Right atrium auricular region (tissue), 2 donors: ENCODE results near the gene MYH6. TPM values are rescaled to one million over a fixed set of nuclear protein-coding genes. Genes with fewer than 3 reads are reported as not detected.
A peak's percentile ranks its signal among the peaks of the same experiment; 100 is the strongest.

ENCODE experiments used
- DNase-seq: peaks from one replicate; pipeline ENCODE4 v3.0.0-alpha.2; 2019; ENCODE audit warnings: low spot score
- H3K27ac ChIP-seq, 2 donors: fragments of 200-600 bp; sonication (generic); 1 replicate in 1 of 2; 2 replicates in 1 of 2; pipeline ENCODE4 v1.5.1; 2016 to 2019
- H3K27me3 ChIP-seq, 2 donors: fragments of 200-600 bp; sonication (generic); one replicate each; pipeline versions ENCODE4 v1.5.1 to v1.6.0; 2017 to 2019
- H3K36me3 ChIP-seq: fragments of 200-600 bp; sonication (generic); one replicate; pipeline ENCODE4 v1.5.1; 2016
- H3K4me1 ChIP-seq, 2 donors: fragments of 200-600 bp; sonication (generic); one replicate each; pipeline versions ENCODE4 v1.5.1 to v1.6.0; 2017 to 2019
- H3K4me3 ChIP-seq, 2 donors: fragments of 200-600 bp; sonication (generic); 1 replicate in 1 of 2; 2 replicates in 1 of 2; pipeline ENCODE4 v1.5.1; 2017 to 2019; ENCODE audit warnings: mild to moderate bottlenecking in 1 of 2, moderate library complexity in 1 of 2
- H3K9me3 ChIP-seq, 2 donors: fragments of 200-600 bp; sonication (generic); one replicate each; pipeline ENCODE4 v1.5.1; 2019
- CTCF ChIP-seq, 2 donors: fragments of 200-600 bp; sonication (generic); IDR thresholded peaks; one replicate each; pipeline ENCODE4 v1.5.1; 2019; ENCODE audit warnings: antibody characterized with exemption in 2 of 2
- microRNA counts, 2 donors: library from miRNA; unstranded; fragments of <30 nt; microRNA quantifications; one replicate each; lab custom pipeline; 2016 to 2017
- microRNA-seq, 2 donors: library from miRNA; unstranded; fragments of <30 nt; microRNA quantifications; one replicate each; pipeline ENCODE4, GENCODE V29; 2016 to 2017; ENCODE audit warnings: borderline number of aligned reads in 2 of 2, borderline replicate concordance in 1 of 2
- total RNA-seq, 2 donors: library from RNA; depleted of rRNA; stranded (reverse); fragments of >200 nt; gene quantifications; one replicate each; pipeline ENCODE4 v1.1.0, GENCODE V29; 2016

The MYH6 gene
- total RNA-seq, 2 donors from 2014 or later = 8,253 to 13,240 TPM

- Histone ChIP-seq H3K27ac (no peak overlapping the region), H3K27me3 (no peaks in the 10 kb centered on the region), H3K4me1 (no peaks in the 10 kb centered on the region), H3K36me3 (no peaks in the 10 kb centered on the region), H3K9me3 (no peaks in the 10 kb centered on the region), H3K4me3 (no peak overlapping the region)
- no peak for TF ChIP-seq CTCF (IDR thresholded peaks at IDR 0.05)
- DNase-seq = peak; percentile 5
Observed at GRCh38 chr14:23339506-23340268, 68.4 kb downstream of the MYH6 start.

GRCh38 chr14:23335623-23336022 lies 72.5 kb downstream of the MYH6 start:
- Histone ChIP-seq H3K9me3 (no peaks in the 10 kb centered on the region), H3K4me3 (no peak overlapping the region), H3K27ac (no peak overlapping the region), H3K4me1 (no peaks in the 10 kb centered on the region), H3K36me3 (no peaks in the 10 kb centered on the region), H3K27me3 (no peaks in the 10 kb centered on the region)
- peak; percentile 28 for DNase-seq
- TF ChIP-seq CTCF (IDR thresholded peaks at IDR 0.05) = no peak

MicroRNAs within 50 kb of the gene (microRNA counts, 767-probe panel; counts per million panel counts)
- 3,712 to 8,106 counts per million in 2 donors for microRNA hsa-miR-208a (lab: Ali Mortazavi, UCI)
- microRNA hsa-miR-208b (lab: Ali Mortazavi, UCI) = 0 to 2,968 counts per million in 2 donors

Small RNAs within 50 kb of the gene (microRNA-seq; reads per million reads assigned to microRNA genes)
- gene MIR208A (4,945 to 5,198 reads per million in 2 donors), gene MIR208B (1,137 to 1,505 reads per million in 2 donors)

Other genes starting within 250 kb of the MYH6 start
- 10 to 100 TPM; 11.9 to 23.7 TPM for gene SLC7A8, start 224.6 kb downstream of the MYH6 start, total RNA-seq
- not detected for gene RNF212B, start 170.3 kb downstream of the MYH6 start, total RNA-seq
- gene HOMEZ, start 122.1 kb downstream of the MYH6 start, total RNA-seq = 10 to 100 TPM in 1 of 2 donors, 1 to 10 TPM in 1; 8.5 to 10.1 TPM
- gene PPP1R3E, start 105.4 kb downstream of the MYH6 start, total RNA-seq = 1 to 10 TPM; 2.7 to 3.9 TPM
- gene BCL2L2, start 101.4 kb downstream of the MYH6 start, total RNA-seq = 10 to 100 TPM; 26.8 to 36.3 TPM
- 10 to 100 TPM; 26.0 to 36.1 TPM for gene PABPN1, start 86.8 kb downstream of the MYH6 start, total RNA-seq
- 10 to 100 TPM; 29.4 to 47.0 TPM for gene SLC22A17, start 55.4 kb downstream of the MYH6 start, total RNA-seq
- gene EFS, start 43.1 kb downstream of the MYH6 start, total RNA-seq = 1 to 10 TPM; 4.1 to 6.3 TPM
- not detected for gene IL25, start 35.5 kb downstream of the MYH6 start, total RNA-seq
- not detected for gene CMTM5, start 31.2 kb downstream of the MYH6 start, total RNA-seq
- gene MYH7, start 27.4 kb upstream of the MYH6 start, total RNA-seq = 1,000 to 10,000 TPM; 1,082 to 4,592 TPM
- gene NGDN, start 61.4 kb upstream of the MYH6 start, total RNA-seq = 10 to 100 TPM; 19.5 to 24.3 TPM
- gene ZFHX2, start 143.5 kb upstream of the MYH6 start, total RNA-seq = under 1 TPM; 0.59 to 0.85 TPM
- 10 to 100 TPM; 22.6 to 27.3 TPM for gene THTPA, start 148.0 kb upstream of the MYH6 start, total RNA-seq
- 10 to 100 TPM in 1 of 2 donors, 1 to 10 TPM in 1; 6.6 to 18.8 TPM for gene AP1G2, start 159.5 kb upstream of the MYH6 start, total RNA-seq
- under 1 TPM in 1 of 2 donors, not detected in 1; 0.39 TPM for gene JPH4, start 170.5 kb upstream of the MYH6 start, total RNA-seq
- gene DHRS2, start 228.1 kb upstream of the MYH6 start, total RNA-seq = not detected